Psoas muscle (tissue), 8 donors: ENCODE data around the gene ABCC1. TPM values are rescaled to one million over a fixed set of nuclear protein-coding genes. Genes with fewer than 3 reads are reported as not detected.

Experiments
- ATAC-seq, 4 donors: fragments of 200-7000 bp; cut with Tn5 transposase; one replicate each; pipeline ENCODE4 v1.9.1; 2020; ENCODE audit warnings: moderate library complexity in 3 of 4, mild to moderate bottlenecking in 2 of 4
- DNase-seq, 2 donors: peaks; one replicate each; pipeline ENCODE4 v3.0.0-alpha.2; 2020
- H3K27ac ChIP-seq: fragments of 200-600 bp; one replicate; pipeline ENCODE4 v1.8.0; 2022
- H3K27me3 ChIP-seq, 3 donors: fragments of 200-600 bp in 1 of 3; one replicate each; pipeline versions ENCODE4 v1.6.1 to v1.8.0; 2013 to 2022; ENCODE audit warnings: low read length in 2 of 3, mild to moderate bottlenecking in 2 of 3, moderate library complexity in 1 of 3; ENCODE audit not compliant: insufficient read depth in 3 of 3
- H3K36me3 ChIP-seq, 2 donors: fragments of 200-600 bp in 1 of 2; one replicate each; pipeline versions ENCODE4 v1.6.1 to v1.8.0; 2013 to 2022; ENCODE audit warnings: low read depth in 1 of 2, mild to moderate bottlenecking in 1 of 2, moderate library complexity in 1 of 2; ENCODE audit not compliant: insufficient read depth in 1 of 2
- H3K4me1 ChIP-seq: fragments of 200-600 bp; one replicate; pipeline ENCODE4 v1.8.0; 2022
- H3K4me3 ChIP-seq: fragments of 200-600 bp; one replicate; pipeline ENCODE4 v1.8.0; 2022; ENCODE audit warnings: mild to moderate bottlenecking
- H3K9me3 ChIP-seq: fragments of 200-600 bp; one replicate; pipeline ENCODE4 v1.8.0; 2022
- CTCF ChIP-seq: fragments of 200-600 bp; IDR thresholded peaks from one replicate; pipeline ENCODE4 v1.8.0; 2022; ENCODE audit warnings: antibody characterized with exemption
- WGBS, 3 donors: extraction: QIAGEN DNeasy Blood & Tissue Kit; methylation state at CpG; one replicate each; pipeline versions ENCODE4 v1.1.6 to v1.1.7; 2013; 5-methylcytosine and 5-hydroxymethylcytosine counted together
- intact Hi-C, 2 donors: fragments of 100-400 bp; cut with DNase I; formaldehyde crosslinking; loops; one replicate each; pipeline versions ENCODE4 v1.11.0 to v1.14.2; 2022
- polyA plus RNA-seq, 3 donors: library from polyadenylated mRNA; stranded (reverse); fragments of 200-250 nt; gene quantifications; one replicate each; pipeline ENCODE4 v1.2.3, GENCODE V29; 2013
- total RNA-seq, 4 donors: library from RNA; stranded (reverse); fragmentation: NEBNext Ultra II Directional in 2 of 4; extraction: Animal tissue kit (Norgen Biotek cat#: 25700) in 2 of 4; gene quantifications; one replicate each; pipeline versions ENCODE4 v1.2.1 to v1.2.4, GENCODE V29; 2021 to 2023
- donor health status: healthy with polysubstance abuse.
- donor health status: DM: no; HTN: no; CAD: no; lungs with moderate emphysema.
- donor health status: Bipolar disorder and iron deficiency.
- donor health status: healthy.
- donor health status: DM: yes; HTN: yes; CAD: no.
- donor health status: DM: no; HTN: no; CAD: no.
- donor health status: DM: no; HTN: no; CAD: no.
- donor health status: DM: yes; HTN: yes; CAD: no.

The ABCC1 gene
- total and polyA plus RNA-seq, 7 donors: 7.4 to 36.5 (median 20.5) TPM

DNA sequence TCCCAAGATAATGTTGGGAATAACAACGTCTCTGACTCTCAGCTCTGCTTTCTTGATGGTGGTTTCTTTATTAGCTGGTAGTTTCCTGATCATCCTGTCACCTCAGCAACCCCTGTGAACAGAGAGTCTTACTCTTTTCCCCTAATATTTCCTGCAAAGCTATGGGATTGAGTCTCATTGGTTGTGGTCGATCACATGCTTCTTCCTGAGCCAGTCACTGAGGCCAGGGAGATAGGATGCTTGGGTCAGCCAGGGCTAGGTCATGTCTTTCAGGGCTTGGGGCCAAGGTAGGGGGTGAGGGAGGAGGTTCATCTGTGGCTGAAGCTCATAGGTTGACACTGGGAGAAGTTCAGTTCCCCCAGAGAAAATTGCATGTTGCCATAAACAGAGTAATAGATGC, 114.3 kb downstream of the ABCC1 start:
- peak overlapping the region; percentile 19 for H3K27ac ChIP-seq
- DNase-seq: no peak
- no peak overlapping the region for H3K4me3 ChIP-seq
- peaks cover 0 to 10% of the 10 kb centered on the region in 2 donors for H3K36me3 ChIP-seq
- intact Hi-C loops: loop anchor here in 1 of 2 donors (5.0 kb wide), 2 partner anchors 41 to 186 kb away; no protein-coding TSS in a partner anchor
- peaks cover 34% of the 10 kb centered on the region for H3K4me1 ChIP-seq
- WGBS, 3 donors: 75 to 93% (median 79%) methylated on average over 2 of the region's 2 CpGs
- no peaks in the 10 kb centered on the region for H3K9me3 ChIP-seq
- ATAC-seq: no peak
- no peaks in the 10 kb centered on the region for H3K27me3 ChIP-seq
- no peak for TF ChIP-seq CTCF

DNA sequence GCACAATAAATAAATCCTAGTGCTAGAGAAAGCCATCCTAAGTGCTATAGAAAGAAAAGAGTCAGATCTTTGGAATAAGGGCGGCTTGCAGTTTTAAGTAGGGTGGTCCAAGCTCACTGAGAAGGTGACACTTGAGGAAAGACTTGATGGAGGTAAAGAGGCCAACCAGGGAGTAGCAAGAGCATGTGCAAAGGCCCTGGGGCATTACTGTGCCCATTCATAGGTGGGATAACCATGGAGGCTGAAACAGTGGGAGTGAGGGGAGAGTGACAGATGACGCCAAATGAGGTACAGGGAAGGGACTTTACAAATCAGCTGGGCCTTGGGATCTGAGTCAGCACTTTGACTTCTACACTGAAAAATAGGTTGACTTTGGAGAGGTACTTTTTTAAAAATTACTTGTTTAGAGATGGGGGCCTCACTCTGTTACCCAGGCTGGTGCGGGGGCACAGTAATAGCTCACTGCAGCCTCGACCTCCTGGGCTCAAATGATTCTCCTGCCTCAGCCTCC, 115.5 kb downstream of the ABCC1 start:
- no peak for ATAC-seq
- Histone ChIP-seq H3K4me3 (no peak overlapping the region), H3K27ac (no peak overlapping the region), H3K4me1 (peaks cover 38% of the 10 kb centered on the region), H3K36me3 (peaks cover 0 to 12% of the 10 kb centered on the region in 2 donors), H3K27me3 (no peaks in the 10 kb centered on the region), H3K9me3 (no peaks in the 10 kb centered on the region)
- no peak for TF ChIP-seq CTCF
- intact Hi-C loops: loop anchor here in 1 of 2 donors (5.0 kb wide), 2 partner anchors 43 to 188 kb away; no protein-coding TSS in a partner anchor
- 98 to 99% (median 99%) methylated on average over 4 of the region's 4 CpGs for WGBS, 3 donors
- DNase-seq: no peak

DNA sequence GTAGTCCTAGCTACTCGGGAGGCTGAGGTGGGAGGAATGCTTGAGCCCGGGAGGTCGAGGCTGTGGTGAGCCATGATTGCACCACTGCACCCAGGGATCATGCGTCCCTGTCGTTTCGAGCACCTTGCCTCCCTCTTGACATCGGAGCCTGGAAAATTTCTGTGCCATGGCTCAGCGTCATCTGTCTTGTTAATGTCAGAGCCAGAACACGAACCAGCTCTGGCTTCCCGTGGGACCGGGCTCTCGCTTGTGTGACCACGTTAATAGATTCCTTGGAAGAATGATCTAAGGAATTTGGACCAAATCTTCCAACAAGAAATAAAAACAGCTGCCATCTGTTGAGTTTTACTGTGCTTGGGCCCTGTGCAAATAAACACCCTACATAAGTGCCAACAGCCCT, 117.7 kb downstream of the ABCC1 start:
- Histone ChIP-seq H3K27ac (peak overlapping the region; percentile 77), H3K27me3 (no peaks in the 10 kb centered on the region), H3K4me3 (no peak overlapping the region), H3K4me1 (peaks cover 34% of the 10 kb centered on the region), H3K9me3 (no peaks in the 10 kb centered on the region), H3K36me3 (peaks cover 0 to 11% of the 10 kb centered on the region in 2 donors)
- WGBS, 3 donors: 28 to 43% (median 35%) methylated on average over 13 of the region's 13 CpGs
- peak; percentile 73 to 83 (median 78) for ATAC-seq
- intact Hi-C loops: no loop called here
- TF ChIP-seq CTCF: no peak
- peak; percentile 47 to 83 for DNase-seq

- DNase-seq: peak; percentile 50 to 74
- no peaks in the 10 kb centered on the region for H3K9me3 ChIP-seq
- WGBS, 3 donors: 5 to 15% (median 8%) methylated on average over 11 of the region's 11 CpGs
- intact Hi-C loops: loop anchor here in 1 of 2 donors (2.0 kb wide), 1 partner anchor 119 kb away; no protein-coding TSS in a partner anchor
- H3K4me3 ChIP-seq: no peak overlapping the region
- H3K27ac ChIP-seq: peak overlapping the region; percentile 70
- peaks cover 0 to 26% of the 10 kb centered on the region in 2 donors for H3K36me3 ChIP-seq
- no peak for TF ChIP-seq CTCF
- no peaks in the 10 kb centered on the region for H3K27me3 ChIP-seq
- peak; percentile 26 to 62 (median 56) for ATAC-seq
- H3K4me1 ChIP-seq: peaks cover 56% of the 10 kb centered on the region
Measured at GRCh38 chr16:16071631-16072244, 122.3 kb downstream of the ABCC1 start.
